Astrocyte (in vitro differentiated cells and primary cell): ENCODE data around the gene CAPZB. TPM values are rescaled to one million over a fixed set of nuclear protein-coding genes. Genes with fewer than 3 reads are reported as not detected.

Experiments
- DNase-seq: peaks from one replicate; pipeline ENCODE4 v3.0.0-alpha.2; 2010; ENCODE audit warnings: low read depth
- FAIRE-seq: peaks from 2 replicates; lab custom pipeline; 2011; peaks lifted over from hg19 to GRCh38; lab: Jason Lieb, UNC
- H2AFZ ChIP-seq: 2 replicates; pipeline ENCODE4 v1.6.0; 2012; ENCODE audit warnings: low read depth, low read length, inconsistent platforms
- H3K27ac ChIP-seq: 2 replicates; pipeline ENCODE4 v1.5.1; 2011; ENCODE audit warnings: low read depth, low read length, inconsistent platforms
- H3K27me3 ChIP-seq: 2 replicates; pipeline ENCODE4 v1.6.0; 2011; ENCODE audit warnings: low read length, inconsistent platforms; ENCODE audit not compliant: insufficient read depth
- H3K36me3 ChIP-seq: 2 replicates; pipeline ENCODE4 v1.5.1; 2011; ENCODE audit warnings: low read length, inconsistent platforms; ENCODE audit not compliant: insufficient read depth
- H3K4me1 ChIP-seq: 2 replicates; pipeline ENCODE4 v1.5.1; 2011; ENCODE audit warnings: low read length, inconsistent platforms; ENCODE audit not compliant: insufficient read depth
- H3K4me2 ChIP-seq: 2 replicates; pipeline ENCODE4 v1.6.0; 2012; ENCODE audit warnings: low read length, inconsistent platforms
- H3K4me3 ChIP-seq: 2 replicates; pipeline ENCODE4 v1.5.1; 2011; ENCODE audit warnings: low read depth, mild to moderate bottlenecking, low read length, inconsistent platforms; ENCODE audit not compliant: insufficient read depth
- H3K79me2 ChIP-seq: 2 replicates; pipeline ENCODE4 v1.6.0; 2012; ENCODE audit warnings: mild to moderate bottlenecking, low read length, inconsistent platforms; ENCODE audit not compliant: insufficient read depth
- H3K9ac ChIP-seq: 2 replicates; pipeline ENCODE4 v1.6.0; 2012; ENCODE audit warnings: mild to moderate bottlenecking, low read length, inconsistent platforms
- H3K9me3 ChIP-seq: 2 replicates; pipeline ENCODE4 v1.5.1; 2012; ENCODE audit warnings: low read depth, mild to moderate bottlenecking, low read length, inconsistent platforms; ENCODE audit not compliant: insufficient read depth
- H4K20me1 ChIP-seq: 2 replicates; pipeline ENCODE4 v1.6.0; 2012; ENCODE audit warnings: low read length, inconsistent platforms; ENCODE audit not compliant: insufficient read depth
- H3K27ac Mint-ChIP-seq: one replicate; pipeline ENCODE4 v1.8.0; 2021; ENCODE audit warnings: mild to moderate bottlenecking, mixed read lengths; ENCODE audit not compliant: unreplicated experiment
- H3K27me3 Mint-ChIP-seq: one replicate; pipeline ENCODE4 v1.8.0; 2021; ENCODE audit warnings: low read depth, mixed read lengths; ENCODE audit not compliant: unreplicated experiment
- H3K36me3 Mint-ChIP-seq: one replicate; pipeline ENCODE4 v1.8.0; 2021; ENCODE audit warnings: low read depth, mixed read lengths; ENCODE audit not compliant: unreplicated experiment
- H3K4me1 Mint-ChIP-seq: one replicate; pipeline ENCODE4 v1.8.0; 2021; ENCODE audit warnings: low read depth, mixed read lengths; ENCODE audit not compliant: unreplicated experiment
- H3K4me3 Mint-ChIP-seq: one replicate; pipeline ENCODE4 v1.8.0; 2021; ENCODE audit warnings: mild to moderate bottlenecking, moderate library complexity, mixed read lengths; ENCODE audit not compliant: unreplicated experiment
- H3K9me3 Mint-ChIP-seq: one replicate; pipeline ENCODE4 v1.8.0; 2021; ENCODE audit warnings: mild to moderate bottlenecking, mixed read lengths; ENCODE audit not compliant: unreplicated experiment
- CTCF ChIP-seq: IDR thresholded peaks from 2 replicates; pipeline ENCODE4 v1.5.1; 2011; ENCODE audit warnings: low read depth, mild to moderate bottlenecking, inconsistent platforms, low read length, moderate library complexity; ENCODE audit not compliant: insufficient read depth
- EZH2 ChIP-seq: IDR thresholded peaks from 2 replicates; pipeline ENCODE4 v1.6.1; 2012; ENCODE audit warnings: mild to moderate bottlenecking, low read length, inconsistent platforms; ENCODE audit not compliant: insufficient read depth
- total RNA-seq: library from RNA; stranded (reverse); gene quantifications from 2 replicates; pipeline ENCODE4 v1.2.1, GENCODE V29; 2021

Gene CAPZB
- total RNA-seq, 1 donor from 2014 or later = 458 TPM

- peaks cover 1% of the 10 kb centered on the region for H3K4me1 ChIP-seq
- no peak overlapping the region for H3K4me2 ChIP-seq
- Mint-ChIP-seq H3K27me3 (no peaks in the 10 kb centered on the region), H3K9me3 (no peaks in the 10 kb centered on the region), H3K4me3 (no peak overlapping the region), H3K27ac (no peak overlapping the region), H3K4me1 (peaks cover 9% of the 10 kb centered on the region), H3K36me3 (peaks cover 6% of the 10 kb centered on the region)
- DNase-seq (no peak), FAIRE-seq (no peak)
- no peak overlapping the region for H3K27ac ChIP-seq
- no peaks in the 10 kb centered on the region for H3K9me3 ChIP-seq
- H3K27me3 ChIP-seq = no peaks in the 10 kb centered on the region
- no peak overlapping the region for H3K9ac ChIP-seq
- H3K36me3 ChIP-seq = peaks cover 4% of the 10 kb centered on the region
- no peak overlapping the region for H2AFZ ChIP-seq
- no peaks in the 10 kb centered on the region for H3K79me2 ChIP-seq
- peaks cover 23% of the 10 kb centered on the region for H4K20me1 ChIP-seq
- H3K4me3 ChIP-seq = no peak overlapping the region
- TF ChIP-seq CTCF (no peak), EZH2 (no peak)
These were observed 154.0 kb downstream of the CAPZB start for GRCh38 chr1:19331262-19331878.

GRCh38 chr1:19330449-19331135 lies 154.7 kb downstream of the CAPZB start:
- Histone ChIP-seq H4K20me1 (peaks cover 25% of the 10 kb centered on the region), H3K27me3 (no peaks in the 10 kb centered on the region), H2AFZ (no peak overlapping the region), H3K9ac (no peak overlapping the region), H3K4me1 (no peaks in the 10 kb centered on the region), H3K4me2 (no peak overlapping the region), H3K4me3 (no peak overlapping the region), H3K27ac (no peak overlapping the region), H3K9me3 (no peaks in the 10 kb centered on the region), H3K79me2 (no peaks in the 10 kb centered on the region), H3K36me3 (peaks cover 4% of the 10 kb centered on the region)
- Mint-ChIP-seq H3K27me3 (no peaks in the 10 kb centered on the region), H3K27ac (no peak overlapping the region), H3K4me1 (peaks cover 3% of the 10 kb centered on the region), H3K36me3 (peaks cover 7% of the 10 kb centered on the region), H3K9me3 (no peaks in the 10 kb centered on the region), H3K4me3 (no peak overlapping the region)
- TF ChIP-seq CTCF (no peak), EZH2 (no peak)
- no peak for DNase-seq
- no peak for FAIRE-seq

GRCh38 chr1:19329611-19330010 lies 155.7 kb downstream of the CAPZB start:
- Histone ChIP-seq H3K4me2 (no peak overlapping the region), H4K20me1 (peaks cover 22% of the 10 kb centered on the region), H3K79me2 (no peaks in the 10 kb centered on the region), H3K9me3 (no peaks in the 10 kb centered on the region), H3K27me3 (no peaks in the 10 kb centered on the region), H3K4me3 (no peak overlapping the region), H3K36me3 (peaks cover 4% of the 10 kb centered on the region), H3K4me1 (no peaks in the 10 kb centered on the region), H3K9ac (no peak overlapping the region), H2AFZ (no peak overlapping the region), H3K27ac (no peak overlapping the region)
- no peak for FAIRE-seq
- TF ChIP-seq CTCF = no peak
- Mint-ChIP-seq H3K27ac (no peak overlapping the region), H3K36me3 (peaks cover 7% of the 10 kb centered on the region), H3K4me1 (peaks cover 3% of the 10 kb centered on the region), H3K27me3 (no peaks in the 10 kb centered on the region), H3K4me3 (peak overlapping the region; percentile 47), H3K9me3 (no peaks in the 10 kb centered on the region)
- no peak for DNase-seq
